NB4 (cell line): ENCODE measurements around the gene HRCT1.

ENCODE experiments used
- POLR2A ChIP-seq: IDR thresholded peaks from 2 replicates; pipeline ENCODE4 v1.6.1; 2011; ENCODE audit warnings: mild to moderate bottlenecking; ENCODE audit not compliant: insufficient read length; ENCODE audit errors: extremely low read depth
- TF ChIP-seq, protein P1 (sequence below): IDR thresholded peaks from one replicate; pipeline ENCODE4 v1.5.1; 2012; ENCODE audit warnings: low read depth, low read length

DNA sequence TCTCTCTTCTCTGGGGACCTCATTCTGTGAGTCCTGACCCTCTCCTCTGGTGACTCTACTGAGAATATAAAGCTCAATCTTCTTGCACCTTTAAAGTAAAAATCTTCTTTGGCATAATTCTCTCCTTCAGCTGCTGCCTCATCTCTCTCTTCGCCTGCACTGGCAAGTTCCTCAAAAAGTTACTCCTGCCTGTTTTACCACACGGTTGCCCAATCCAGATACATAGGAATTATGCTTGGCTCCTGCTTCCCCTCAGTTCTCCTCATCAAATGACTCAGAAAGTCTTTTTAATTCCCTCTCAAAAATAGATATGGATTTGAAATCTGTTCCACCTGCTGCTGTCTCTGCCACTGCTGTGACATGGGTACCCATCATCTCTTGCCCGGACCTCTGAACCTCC lies 14.4 kb upstream of the HRCT1 start:
- TF ChIP-seq POLR2A: no peak
- TF ChIP-seq, protein P1, sequence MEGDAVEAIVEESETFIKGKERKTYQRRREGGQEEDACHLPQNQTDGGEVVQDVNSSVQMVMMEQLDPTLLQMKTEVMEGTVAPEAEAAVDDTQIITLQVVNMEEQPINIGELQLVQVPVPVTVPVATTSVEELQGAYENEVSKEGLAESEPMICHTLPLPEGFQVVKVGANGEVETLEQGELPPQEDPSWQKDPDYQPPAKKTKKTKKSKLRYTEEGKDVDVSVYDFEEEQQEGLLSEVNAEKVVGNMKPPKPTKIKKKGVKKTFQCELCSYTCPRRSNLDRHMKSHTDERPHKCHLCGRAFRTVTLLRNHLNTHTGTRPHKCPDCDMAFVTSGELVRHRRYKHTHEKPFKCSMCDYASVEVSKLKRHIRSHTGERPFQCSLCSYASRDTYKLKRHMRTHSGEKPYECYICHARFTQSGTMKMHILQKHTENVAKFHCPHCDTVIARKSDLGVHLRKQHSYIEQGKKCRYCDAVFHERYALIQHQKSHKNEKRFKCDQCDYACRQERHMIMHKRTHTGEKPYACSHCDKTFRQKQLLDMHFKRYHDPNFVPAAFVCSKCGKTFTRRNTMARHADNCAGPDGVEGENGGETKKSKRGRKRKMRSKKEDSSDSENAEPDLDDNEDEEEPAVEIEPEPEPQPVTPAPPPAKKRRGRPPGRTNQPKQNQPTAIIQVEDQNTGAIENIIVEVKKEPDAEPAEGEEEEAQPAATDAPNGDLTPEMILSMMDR: no peak
